Stimulated activated CD4-positive, alpha-beta T cell treated with anti-CD3 and anti-CD28 coated beads, Interleukin-15, amount 100 ng/mL, for 24 hours (primary cell): Measurements from ENCODE around the gene TSPEAR.

Experiments
- DNase-seq: peaks from one replicate; pipeline ENCODE4 v3.0.0-alpha.2; 2020

Gene TSPEAR

GRCh38 chr21:44539046-44539445, 172.3 kb downstream of the TSPEAR start:
- DNase-seq = no peak

- DNase-seq = no peak
Observed at GRCh38 chr21:44537930-44538911, 173.2 kb downstream of the TSPEAR start.

GRCh38 chr21:44535963-44536362, 175.4 kb downstream of the TSPEAR start:
- DNase-seq = no peak

- DNase-seq = no peak
Observed at GRCh38 chr21:44534688-44535087, 176.7 kb downstream of the TSPEAR start.

GRCh38 chr21:44533891-44534627, 177.3 kb downstream of the TSPEAR start:
- no peak for DNase-seq

- DNase-seq = no peak
Observed at GRCh38 chr21:44533121-44533890, 178.1 kb downstream of the TSPEAR start.

GRCh38 chr21:44532712-44533111, 178.7 kb downstream of the TSPEAR start:
- DNase-seq = no peak

GRCh38 chr21:44531606-44532564, 179.5 kb downstream of the TSPEAR start:
- DNase-seq = no peak

GRCh38 chr21:44530903-44531605, 180.3 kb downstream of the TSPEAR start:
- DNase-seq = no peak

- DNase-seq = no peak
Observed at GRCh38 chr21:44530221-44530902, 181.0 kb downstream of the TSPEAR start.

GRCh38 chr21:44529503-44530125, 181.8 kb downstream of the TSPEAR start:
- no peak for DNase-seq

- no peak for DNase-seq
Observed at GRCh38 chr21:44529011-44529421, 182.4 kb downstream of the TSPEAR start.

GRCh38 chr21:44528634-44528995, 182.8 kb downstream of the TSPEAR start:
- DNase-seq = no peak

GRCh38 chr21:44527983-44528633, 183.3 kb downstream of the TSPEAR start:
- DNase-seq = no peak

GRCh38 chr21:44527156-44527982, 184.0 kb downstream of the TSPEAR start:
- DNase-seq = no peak

- DNase-seq = no peak
Observed at GRCh38 chr21:44526096-44526997, 185.0 kb downstream of the TSPEAR start.

GRCh38 chr21:44525391-44526095, 185.8 kb downstream of the TSPEAR start:
- no peak for DNase-seq
